ENCODE results near the gene RNF224. TPM values are rescaled to one million over a fixed set of nuclear protein-coding genes. Genes with fewer than 3 reads are reported as not detected.

RNF224 gene
- total RNA-seq, 4 donors from 2014 or later: not detected

DNA sequence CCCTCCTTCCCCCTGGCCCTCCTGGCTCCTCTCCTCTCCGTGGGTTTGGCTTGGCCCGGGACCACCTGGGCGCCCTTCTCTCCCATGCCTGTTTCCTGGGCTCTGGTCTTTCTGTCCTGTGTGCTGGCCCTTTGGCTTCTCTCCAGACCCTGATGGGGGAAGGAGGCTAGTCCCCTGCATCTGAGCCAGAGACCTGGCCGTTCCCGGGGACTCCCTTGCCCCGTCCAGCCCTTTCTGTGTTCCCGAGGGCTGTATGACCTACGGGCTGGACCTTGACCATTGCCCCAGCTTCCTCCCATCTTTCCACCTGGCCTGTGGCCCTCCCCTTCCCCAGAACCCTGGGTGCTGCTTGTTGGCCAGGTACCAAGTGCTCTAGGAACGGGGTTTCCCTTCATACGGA is 36.2 kb downstream of the RNF224 start:
- Histone ChIP-seq H3K27ac (no peak overlapping the region), H3K4me3 (no peak overlapping the region), H3K27me3 (no peaks in the 10 kb centered on the region), H3K36me3 (peaks cover 0 to 74% (median 11%) of the 10 kb centered on the region in 3 donors), H3K4me1 (peaks cover 0 to 4% (median 0%) of the 10 kb centered on the region in 4 donors), H3K9me3 (no peaks in the 10 kb centered on the region)
- DNase-seq (ENCODE audit: low spot score in 2 of 2): no peak
- 72 to 85% methylated on average over 10 of the region's 10 CpGs for WGBS, 2 donors
- TF ChIP-seq EP300 (IDR thresholded peaks at IDR 0.05) (no peak), POLR2A (IDR thresholded peaks at IDR 0.05) (no peak)
- TF ChIP-seq, protein P1, sequence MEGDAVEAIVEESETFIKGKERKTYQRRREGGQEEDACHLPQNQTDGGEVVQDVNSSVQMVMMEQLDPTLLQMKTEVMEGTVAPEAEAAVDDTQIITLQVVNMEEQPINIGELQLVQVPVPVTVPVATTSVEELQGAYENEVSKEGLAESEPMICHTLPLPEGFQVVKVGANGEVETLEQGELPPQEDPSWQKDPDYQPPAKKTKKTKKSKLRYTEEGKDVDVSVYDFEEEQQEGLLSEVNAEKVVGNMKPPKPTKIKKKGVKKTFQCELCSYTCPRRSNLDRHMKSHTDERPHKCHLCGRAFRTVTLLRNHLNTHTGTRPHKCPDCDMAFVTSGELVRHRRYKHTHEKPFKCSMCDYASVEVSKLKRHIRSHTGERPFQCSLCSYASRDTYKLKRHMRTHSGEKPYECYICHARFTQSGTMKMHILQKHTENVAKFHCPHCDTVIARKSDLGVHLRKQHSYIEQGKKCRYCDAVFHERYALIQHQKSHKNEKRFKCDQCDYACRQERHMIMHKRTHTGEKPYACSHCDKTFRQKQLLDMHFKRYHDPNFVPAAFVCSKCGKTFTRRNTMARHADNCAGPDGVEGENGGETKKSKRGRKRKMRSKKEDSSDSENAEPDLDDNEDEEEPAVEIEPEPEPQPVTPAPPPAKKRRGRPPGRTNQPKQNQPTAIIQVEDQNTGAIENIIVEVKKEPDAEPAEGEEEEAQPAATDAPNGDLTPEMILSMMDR (IDR thresholded peaks at IDR 0.05): no peak

DNA sequence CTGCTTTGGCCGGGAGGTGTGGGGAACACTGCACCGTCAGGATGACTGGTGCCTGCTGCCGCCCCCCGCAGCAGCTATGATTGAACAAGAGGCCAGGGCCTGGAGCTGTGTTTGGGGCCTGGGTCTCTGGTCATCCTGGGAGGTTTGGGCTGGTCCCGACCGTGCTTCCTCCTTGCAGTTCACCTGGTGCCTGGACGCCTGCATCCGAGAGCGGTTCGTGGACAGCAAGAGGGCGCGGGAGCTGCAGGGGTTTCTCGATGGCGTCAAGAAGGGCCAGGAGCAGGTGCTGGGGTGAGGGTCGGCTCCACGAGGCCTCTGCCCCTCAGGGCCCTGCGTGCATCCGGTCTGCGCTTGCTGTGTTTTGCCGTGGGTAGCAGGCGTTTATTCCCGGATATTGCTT is 36.8 kb downstream of the RNF224 start:
- WGBS, 2 donors: 91 to 95% methylated on average over 22 of the region's 22 CpGs
- no peaks in the 10 kb centered on the region for H3K27me3 ChIP-seq
- H3K36me3 ChIP-seq: peaks cover 0 to 74% (median 11%) of the 10 kb centered on the region in 3 donors
- no peak overlapping the region for H3K4me3 ChIP-seq
- H3K27ac ChIP-seq: no peak overlapping the region
- H3K4me1 ChIP-seq: peaks cover 0 to 4% (median 2%) of the 10 kb centered on the region in 4 donors
- no peaks in the 10 kb centered on the region for H3K9me3 ChIP-seq
- DNase-seq (ENCODE audit: low spot score in 2 of 2): no peak
- TF ChIP-seq EP300 (IDR thresholded peaks at IDR 0.05) (no peak), POLR2A (IDR thresholded peaks at IDR 0.05) (no peak)
- TF ChIP-seq, protein P1 (IDR thresholded peaks at IDR 0.05): no peak

DNA sequence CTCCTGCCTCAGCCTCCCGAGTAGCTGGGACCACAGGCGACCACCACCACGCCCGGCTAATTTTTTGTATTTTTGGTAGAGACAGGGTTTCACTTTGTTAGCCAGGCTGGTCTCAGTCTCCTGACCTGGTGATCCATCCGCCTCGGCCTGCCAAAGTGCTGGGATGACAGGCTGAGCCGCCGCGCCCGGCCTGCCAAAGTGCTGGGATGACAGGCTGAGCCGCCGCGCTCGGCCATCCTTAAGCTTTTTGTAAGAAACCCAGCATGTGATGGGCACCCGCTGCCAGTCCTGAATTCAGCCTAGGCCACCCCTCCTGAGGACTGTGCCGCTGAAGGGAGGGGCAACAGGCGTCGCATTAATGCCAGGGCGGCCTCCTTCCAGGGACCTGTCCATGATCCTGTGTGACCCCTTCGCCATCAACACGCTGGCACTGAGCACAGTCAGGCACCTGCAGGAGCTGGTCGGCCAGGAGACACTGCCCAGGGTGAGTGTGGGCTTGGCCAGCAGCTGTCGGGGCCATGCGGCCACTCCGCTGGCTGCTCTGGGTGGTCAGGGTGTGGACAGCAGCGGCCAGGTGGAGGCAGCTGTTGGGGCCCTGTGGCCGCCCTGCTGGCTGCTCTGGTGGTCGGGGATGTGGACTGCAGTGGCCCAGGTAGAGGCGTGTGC is 38.3 kb downstream of the RNF224 start:
- Histone ChIP-seq H3K36me3 (peaks cover 0 to 83% (median 11%) of the 10 kb centered on the region in 3 donors), H3K4me3 (no peak overlapping the region), H3K27me3 (no peaks in the 10 kb centered on the region), H3K4me1 (peaks cover 0 to 11% (median 3%) of the 10 kb centered on the region in 4 donors), H3K27ac (no peak overlapping the region), H3K9me3 (no peaks in the 10 kb centered on the region)
- TF ChIP-seq, protein P1 (IDR thresholded peaks at IDR 0.05): no peak
- TF ChIP-seq POLR2A (IDR thresholded peaks at IDR 0.05) (no peak), EP300 (IDR thresholded peaks at IDR 0.05) (no peak)
- WGBS, 2 donors: 90 to 94% methylated on average over 23 to 27 of the region's 29 CpGs
- no peak for DNase-seq (ENCODE audit: low spot score in 2 of 2)

DNA sequence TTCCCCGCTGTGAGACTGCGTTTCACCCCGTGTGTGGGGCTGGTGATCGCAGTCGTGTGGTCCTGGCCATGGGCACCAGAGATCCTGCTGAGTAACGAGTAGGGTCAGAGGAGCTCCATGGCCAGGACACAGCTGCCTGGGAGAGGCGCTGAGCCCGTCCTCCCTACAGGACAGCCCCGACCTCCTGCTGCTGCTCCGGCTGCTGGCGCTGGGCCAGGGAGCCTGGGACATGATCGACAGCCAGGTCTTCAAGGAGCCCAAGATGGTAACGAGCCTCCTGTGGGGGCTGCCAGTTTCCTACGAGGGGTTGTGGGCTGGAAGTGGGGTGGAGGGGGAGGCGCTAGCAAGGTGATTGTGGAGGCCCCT is 38.8 kb downstream of the RNF224 start:
- 77 to 86% methylated on average over 9 to 10 of the region's 15 CpGs for WGBS, 2 donors
- Histone ChIP-seq H3K4me1 (peaks cover 0 to 11% (median 3%) of the 10 kb centered on the region in 4 donors), H3K36me3 (peaks cover 0 to 86% (median 11%) of the 10 kb centered on the region in 3 donors), H3K4me3 (no peak overlapping the region), H3K9me3 (no peaks in the 10 kb centered on the region), H3K27ac (no peak overlapping the region), H3K27me3 (no peaks in the 10 kb centered on the region)
- no peak for DNase-seq (ENCODE audit: low spot score in 2 of 2)
- TF ChIP-seq, protein P1 (IDR thresholded peaks at IDR 0.05): no peak
- TF ChIP-seq EP300 (IDR thresholded peaks at IDR 0.05): no peak
- no peak for TF ChIP-seq POLR2A (IDR thresholded peaks at IDR 0.05)

DNA sequence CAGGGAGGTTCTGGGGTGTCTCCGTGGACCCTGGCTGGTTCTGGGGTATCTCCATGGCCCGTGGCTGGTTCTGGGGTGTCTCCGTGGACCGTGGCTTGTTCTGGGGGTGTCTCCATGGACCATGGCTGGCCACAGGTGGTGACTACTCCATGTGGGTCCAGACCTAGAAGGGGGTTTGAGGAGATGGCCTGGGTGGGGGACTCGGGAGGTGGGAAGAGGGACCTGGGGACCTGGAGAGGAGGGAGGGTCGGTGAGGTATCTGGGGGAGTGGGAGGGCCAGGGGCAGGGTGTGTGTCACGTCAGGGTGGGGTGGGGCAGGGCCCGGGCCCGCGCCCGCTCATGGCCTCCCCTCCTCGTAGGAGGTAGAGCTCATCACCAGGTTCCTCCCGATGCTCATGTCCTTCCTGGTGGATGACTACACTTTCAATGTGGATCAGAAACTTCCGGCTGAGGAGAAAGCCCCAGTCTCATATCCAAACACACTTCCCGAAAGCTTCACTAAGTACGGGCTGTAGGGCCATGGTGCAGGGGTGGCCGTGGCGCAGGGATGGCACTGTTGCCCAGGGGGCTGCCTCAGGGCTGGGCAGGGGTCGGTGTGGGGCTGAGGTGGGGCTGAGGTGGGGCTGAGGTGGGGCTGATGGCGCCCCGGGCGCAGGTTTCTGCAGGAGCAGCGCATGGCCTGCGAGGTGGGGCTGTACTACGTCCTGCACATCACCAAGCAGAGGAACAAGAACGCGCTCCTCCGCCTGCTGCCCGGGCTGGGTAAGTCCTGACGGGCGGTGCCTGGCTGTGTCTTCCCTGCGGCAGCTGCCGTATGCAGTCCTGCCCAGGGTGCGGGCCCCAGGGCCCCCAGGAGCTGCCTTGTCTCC is 39.5 kb downstream of the RNF224 start:
- Histone ChIP-seq H3K27ac (no peak overlapping the region), H3K4me1 (peaks cover 0 to 11% (median 3%) of the 10 kb centered on the region in 4 donors), H3K27me3 (no peaks in the 10 kb centered on the region), H3K4me3 (no peak overlapping the region), H3K36me3 (peaks cover 0 to 93% (median 11%) of the 10 kb centered on the region in 3 donors), H3K9me3 (no peaks in the 10 kb centered on the region)
- TF ChIP-seq, protein P1 (IDR thresholded peaks at IDR 0.05): no peak
- TF ChIP-seq EP300 (IDR thresholded peaks at IDR 0.05) (no peak), POLR2A (IDR thresholded peaks at IDR 0.05) (no peak)
- DNase-seq (ENCODE audit: low spot score in 2 of 2): no peak
- 87 to 93% methylated on average over 30 to 32 of the region's 34 CpGs for WGBS, 2 donors

Measured in tibial nerve (tissue), 4 donors.